Osteocyte (in vitro differentiated cells): ENCODE data around the gene GYS1. TPM values are rescaled to one million over a fixed set of nuclear protein-coding genes. Genes with fewer than 3 reads are reported as not detected.

ENCODE experiments used
- DNase-seq: peaks from one replicate; pipeline ENCODE4 v3.0.0; 2021; ENCODE audit warnings: mixed read lengths; ENCODE audit not compliant: unreplicated experiment; ENCODE audit errors: extremely low spot score
- H3K27ac Mint-ChIP-seq: one replicate; pipeline ENCODE4 v1.8.0; 2021; ENCODE audit warnings: mild to moderate bottlenecking, mixed read lengths; ENCODE audit not compliant: unreplicated experiment
- H3K27me3 Mint-ChIP-seq: one replicate; pipeline ENCODE4 v1.8.0; 2021; ENCODE audit warnings: mixed read lengths; ENCODE audit not compliant: unreplicated experiment
- H3K36me3 Mint-ChIP-seq: one replicate; pipeline ENCODE4 v1.8.0; 2021; ENCODE audit warnings: mixed read lengths; ENCODE audit not compliant: unreplicated experiment
- H3K4me1 Mint-ChIP-seq: one replicate; pipeline ENCODE4 v1.8.0; 2021; ENCODE audit warnings: mixed read lengths; ENCODE audit not compliant: unreplicated experiment
- H3K4me3 Mint-ChIP-seq: one replicate; pipeline ENCODE4 v1.8.0; 2021; ENCODE audit warnings: mild to moderate bottlenecking, moderate library complexity, mixed read lengths; ENCODE audit not compliant: unreplicated experiment
- H3K9me3 Mint-ChIP-seq: one replicate; pipeline ENCODE4 v1.8.0; 2021; ENCODE audit warnings: mixed read lengths; ENCODE audit not compliant: unreplicated experiment
- CTCF ChIP-seq: fragments of 200-600 bp; sonication (generic); IDR thresholded peaks from 2 replicates; pipeline ENCODE4 v1.5.0; 2021; ENCODE audit warnings: antibody characterized with exemption, mild to moderate bottlenecking, moderate library complexity
- total RNA-seq: library from RNA; stranded (reverse); gene quantifications from 2 replicates; pipeline ENCODE4 v1.2.1, GENCODE V29; 2021

GYS1 gene
- total RNA-seq, 1 donor from 2014 or later = 42.2 TPM

- H3K27me3 Mint-ChIP-seq = peaks cover 4% of the 10 kb centered on the region
- DNase-seq = no peak
- H3K4me3 Mint-ChIP-seq = peak within 1 kb of the TSS; percentile 65
- no peak for TF ChIP-seq CTCF
- H3K27ac Mint-ChIP-seq = no peak within 1 kb of the TSS
- H3K9me3 Mint-ChIP-seq = no peaks in the 10 kb centered on the region
- H3K36me3 Mint-ChIP-seq = peaks cover 12% of the 10 kb centered on the region
- peaks cover 13% of the 10 kb centered on the region for H3K4me1 Mint-ChIP-seq
Observed at GRCh38 chr19:49017041-49017665, 24.0 kb upstream of the GYS1 start, which contains the start of gene LHB. LHB (minus strand) TSS chr19:49017091; CDS start chr19:49017081, 10 bp downstream.

DNA sequence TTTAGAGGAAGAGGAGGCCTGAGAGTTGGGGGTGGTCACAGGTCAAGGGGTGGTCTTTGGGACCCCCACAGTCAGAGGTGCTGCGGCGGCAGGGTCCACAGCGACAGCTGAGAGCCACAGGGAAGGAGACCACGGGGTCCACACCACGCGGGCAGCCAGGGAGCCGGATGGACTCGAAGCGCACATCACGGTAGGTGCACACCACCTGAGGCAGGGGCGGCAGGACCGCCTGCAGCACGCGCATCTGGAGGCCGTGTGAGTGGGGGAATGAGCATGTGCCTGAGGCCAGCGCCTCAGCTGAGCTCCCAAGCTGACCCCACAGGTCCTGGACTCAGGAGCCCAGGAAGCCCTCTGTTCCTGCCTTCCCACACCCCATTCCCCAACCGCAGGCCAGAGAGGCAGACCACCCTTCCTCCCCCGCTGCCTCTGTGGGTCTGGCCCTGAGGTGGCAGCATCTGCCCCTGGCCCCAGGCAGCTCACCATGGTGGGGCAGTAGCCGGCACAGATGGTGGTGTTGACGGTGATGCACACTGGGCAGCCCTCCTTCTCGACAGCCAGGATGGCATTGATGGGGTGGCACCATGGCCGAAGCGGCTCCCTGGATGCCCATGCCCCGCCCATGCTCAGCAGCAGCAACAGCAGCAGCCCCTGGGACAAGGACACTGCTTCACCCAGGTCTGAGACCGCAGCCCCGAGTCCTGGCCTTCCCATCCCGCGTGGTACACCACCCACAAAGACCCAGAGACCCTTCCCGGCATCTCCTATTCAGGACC lies 23.1 kb upstream of the GYS1 start:
- no peak overlapping the region for H3K4me3 Mint-ChIP-seq
- TF ChIP-seq CTCF = no peak
- peaks cover 13% of the 10 kb centered on the region for H3K4me1 Mint-ChIP-seq
- no peaks in the 10 kb centered on the region for H3K9me3 Mint-ChIP-seq
- H3K27me3 Mint-ChIP-seq = peaks cover 4% of the 10 kb centered on the region
- DNase-seq = no peak
- no peak overlapping the region for H3K27ac Mint-ChIP-seq
- H3K36me3 Mint-ChIP-seq = peaks cover 12% of the 10 kb centered on the region

- Mint-ChIP-seq H3K4me3 (no peak overlapping the region), H3K4me1 (peaks cover 10% of the 10 kb centered on the region), H3K9me3 (no peaks in the 10 kb centered on the region), H3K36me3 (peaks cover 18% of the 10 kb centered on the region), H3K27me3 (peaks cover 4% of the 10 kb centered on the region), H3K27ac (no peak overlapping the region)
- no peak for TF ChIP-seq CTCF
- DNase-seq = no peak
Observed at GRCh38 chr19:49014870-49015255, 21.8 kb upstream of the GYS1 start.

DNA sequence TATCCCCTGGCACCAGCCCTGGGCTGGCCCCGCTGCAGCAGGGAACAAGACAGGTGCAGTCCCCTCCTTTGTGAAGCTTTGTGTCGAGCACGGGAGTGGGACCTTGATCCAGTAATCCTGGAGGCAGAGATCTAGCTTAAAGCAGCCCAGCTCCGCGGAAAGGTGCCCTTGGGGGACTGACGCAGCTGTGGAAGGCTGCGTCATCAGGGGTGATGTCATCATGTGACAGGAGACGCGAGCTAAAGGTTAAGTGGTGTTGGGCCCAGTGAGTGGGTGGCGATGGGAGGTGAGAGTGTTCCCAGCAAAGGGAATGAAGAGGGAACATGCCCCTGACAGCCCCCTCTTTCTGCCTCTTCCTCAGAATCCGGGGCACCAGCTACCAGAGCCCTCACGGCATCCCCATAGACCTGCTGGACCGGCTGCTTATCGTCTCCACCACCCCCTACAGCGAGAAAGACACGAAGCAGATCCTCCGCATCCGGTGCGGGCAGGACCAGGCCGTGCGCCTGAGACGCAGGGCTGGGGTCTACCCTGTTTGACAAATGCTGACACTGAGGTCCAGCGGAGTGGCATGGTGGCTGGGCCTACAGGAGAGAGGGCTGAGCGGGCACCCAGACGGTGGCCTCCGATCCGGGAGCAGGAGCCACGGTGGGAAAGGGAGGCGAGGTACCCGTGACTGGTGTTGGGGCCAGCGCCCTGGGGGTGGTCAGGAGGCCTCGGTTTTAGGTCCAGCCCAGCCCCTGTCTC lies 21.2 kb upstream of the GYS1 start:
- DNase-seq = no peak

More for the DNA sequence above, 21.2 kb upstream of the GYS1 start:
- peaks cover 18% of the 10 kb centered on the region for H3K36me3 Mint-ChIP-seq
- no peak overlapping the region for H3K27ac Mint-ChIP-seq
- peaks cover 4% of the 10 kb centered on the region for H3K27me3 Mint-ChIP-seq
- H3K4me3 Mint-ChIP-seq = no peak overlapping the region
- H3K9me3 Mint-ChIP-seq = no peaks in the 10 kb centered on the region
- TF ChIP-seq CTCF = no peak
- peaks cover 9% of the 10 kb centered on the region for H3K4me1 Mint-ChIP-seq
